GM23338 (cell line): ENCODE data around the gene ARMC7. TPM values are rescaled to one million over a fixed set of nuclear protein-coding genes. Genes with fewer than 3 reads are reported as not detected.

ENCODE experiments used
- ATAC-seq: fragments of 200-7000 bp; cut with Tn5 transposase; 3 replicates; pipeline ENCODE4 v1.9.1; 2020
- DNase-seq: peaks from one replicate; pipeline ENCODE4 v3.0.0-alpha.2; 2015; ENCODE audit warnings: low spot score
- H2AFZ ChIP-seq: fragments of 200-600 bp; sonication (generic); 2 replicates; pipeline ENCODE4 v1.8.0; 2016; ENCODE audit warnings: antibody characterized with exemption, mild to moderate bottlenecking, moderate library complexity
- H3F3A ChIP-seq: fragments of 200-600 bp; sonication (generic); replicated peaks from 2 replicates; pipeline ENCODE4 v1.8.0; 2017; ENCODE audit warnings: antibody characterized with exemption, mixed run types, low read depth
- H3K27ac ChIP-seq: fragments of 200-600 bp; sonication (generic); 2 replicates; pipeline ENCODE4 v1.6.1; 2016; ENCODE audit warnings: low read depth
- H3K27me3 ChIP-seq: fragments of 200-600 bp; sonication (generic); 2 replicates; pipeline ENCODE4 v1.8.0; 2016; ENCODE audit warnings: mild to moderate bottlenecking, mixed run types, moderate library complexity; ENCODE audit not compliant: insufficient read depth
- H3K36me3 ChIP-seq: fragments of 200-600 bp; sonication (generic); 2 replicates; pipeline ENCODE4 v1.8.0; 2016; ENCODE audit warnings: mild to moderate bottlenecking; ENCODE audit not compliant: insufficient read depth
- H3K4me1 ChIP-seq: fragments of 200-600 bp; sonication (generic); 2 replicates; pipeline ENCODE4 v1.8.0; 2016; ENCODE audit warnings: mild to moderate bottlenecking, moderate library complexity; ENCODE audit not compliant: insufficient read depth
- H3K4me2 ChIP-seq: fragments of 200-600 bp; sonication (generic); 2 replicates; pipeline ENCODE4 v1.7.1; 2017; ENCODE audit warnings: mixed run types
- H3K4me3 ChIP-seq: fragments of 200-600 bp; sonication (generic); 2 replicates; pipeline ENCODE4 v1.6.1; 2016; ENCODE audit warnings: mixed run types
- H3K79me2 ChIP-seq: fragments of 200-600 bp; sonication (generic); replicated peaks from 2 replicates; pipeline ENCODE4 v1.8.0; 2017; ENCODE audit warnings: mild to moderate bottlenecking; ENCODE audit not compliant: insufficient read depth
- H3K9me2 ChIP-seq: fragments of 200-600 bp; sonication (generic); 2 replicates; pipeline ENCODE4 v1.8.0; 2017; ENCODE audit not compliant: insufficient read depth
- H4K20me1 ChIP-seq: fragments of 200-600 bp; sonication (generic); replicated peaks from 2 replicates; pipeline ENCODE4 v1.8.0; 2017; ENCODE audit warnings: mild to moderate bottlenecking; ENCODE audit not compliant: insufficient read depth
- H3K27ac Mint-ChIP-seq: 2 replicates; pipeline ENCODE4 v1.8.0; 2020; ENCODE audit warnings: inconsistent platforms, mild to moderate bottlenecking, moderate library complexity, mixed read lengths
- H3K27me3 Mint-ChIP-seq: 3 replicates; pipeline ENCODE4 v1.8.0; 2022; ENCODE audit warnings: low read depth, mild to moderate bottlenecking, moderate library complexity, mixed read lengths, inconsistent platforms; ENCODE audit not compliant: insufficient read depth, poor library complexity
- H3K36me3 Mint-ChIP-seq: 3 replicates; pipeline ENCODE4 v1.8.0; 2021; ENCODE audit warnings: low read depth, mild to moderate bottlenecking, inconsistent platforms, moderate library complexity, mixed read lengths
- H3K4me1 Mint-ChIP-seq: 3 replicates; pipeline ENCODE4 v1.8.0; 2020; ENCODE audit warnings: mild to moderate bottlenecking, inconsistent platforms, mixed read lengths
- H3K4me3 Mint-ChIP-seq: 3 replicates; pipeline ENCODE4 v1.8.0; 2021; ENCODE audit warnings: moderate library complexity, mild to moderate bottlenecking, inconsistent platforms, mixed read lengths
- H3K9me3 Mint-ChIP-seq: 3 replicates; pipeline ENCODE4 v1.8.0; 2020; ENCODE audit warnings: moderate library complexity, mild to moderate bottlenecking, inconsistent platforms, mixed read lengths
- CTCF ChIP-seq, 2 experiments: fragments of 200-600 bp in 1 of 2; sonication (generic) in 1 of 2; conservative IDR thresholded peaks; 2 replicates each; pipeline versions ENCODE4 v1.5.1 to v1.6.1; 2016 to 2017; ENCODE audit warnings: antibody characterized with exemption in 2 of 2, low read depth in 2 of 2, mild to moderate bottlenecking in 2 of 2, moderate library complexity in 1 of 2
- EZH2 ChIP-seq: fragments of 200-600 bp; sonication (generic); IDR thresholded peaks from one replicate; pipeline ENCODE4 v1.8.0; 2017; ENCODE audit warnings: antibody characterized with exemption, mild to moderate bottlenecking, low read depth; ENCODE audit not compliant: unreplicated experiment
- NANOG ChIP-seq: IDR thresholded peaks from 2 replicates; pipeline ENCODE4 v1.6.1; 2016; ENCODE audit warnings: antibody characterized with exemption, borderline replicate concordance
- REST ChIP-seq: IDR thresholded peaks from one replicate; pipeline ENCODE4 v1.6.1; 2018; ENCODE audit warnings: antibody characterized with exemption; ENCODE audit not compliant: unreplicated experiment
- STAT1 ChIP-seq: IDR thresholded peaks from one replicate; pipeline ENCODE4 v1.6.1; 2016; ENCODE audit warnings: antibody characterized with exemption; ENCODE audit not compliant: unreplicated experiment
- ZNF114 ChIP-seq: fragments of 250-450 bp; sonication (Bioruptor Pico); IDR thresholded peaks from 2 replicates; pipeline ENCODE4 v1.5.0; 2020; ENCODE audit warnings: mild to moderate bottlenecking, moderate library complexity
- ZNF331 ChIP-seq: fragments of 250-450 bp; sonication (Bioruptor Pico); IDR thresholded peaks from 2 replicates; pipeline ENCODE4 v1.5.0; 2020; ENCODE audit warnings: low read depth, mild to moderate bottlenecking, moderate library complexity
- ZNF462 ChIP-seq: fragments of 250-450 bp; sonication (Bioruptor Pico); IDR thresholded peaks from 2 replicates; pipeline ENCODE4 v1.5.0; 2020; ENCODE audit warnings: mild to moderate bottlenecking, moderate library complexity
- polyA plus RNA-seq: library from polyadenylated mRNA; unstranded; fragments of >200 nt; fragmentation: Nextera tagmentation; extraction: Ambion mirVana; gene quantifications from 2 replicates; pipeline ENCODE4 v1.2.1, GENCODE V29; 2016
- total RNA-seq: library from RNA; depleted of rRNA; stranded (reverse); fragments of >200 nt; shearing (Covaris generic); gene quantifications from 2 replicates; pipeline ENCODE4 v1.2.3, GENCODE V29; 2014

ARMC7 gene
- total and polyA plus RNA-seq, 2 experiments from 2014 or later = 5.6 to 8.4 TPM

GRCh38 chr17:75138519-75138918 is 28.8 kb downstream of the ARMC7 start (continued):
- TF ChIP-seq ZNF462 (CRISPR knock-in tag) = no peak
- no peak for TF ChIP-seq STAT1
- no peak for TF ChIP-seq ZNF331
- no peak for TF ChIP-seq CTCF (conservative IDR thresholded peaks at IDR 0.05; ENCODE audit: low read depth in 2 of 2)

GRCh38 chr17:75142236-75142971 is 32.6 kb downstream of the ARMC7 start:
- Histone ChIP-seq H3K79me2 (peaks cover 55% of the 10 kb centered on the region), H2AFZ (no peak overlapping the region), H3K27ac (peak overlapping the region; percentile 80), H3K4me2 (no peak overlapping the region), H3K4me1 (no peaks in the 10 kb centered on the region), H3K27me3 (0 out of 2 replicates have a peak, but pooled peaks cover 3% of the 10 kb centered on the region), H3K4me3 (no peak overlapping the region), H4K20me1 (peaks cover 70% of the 10 kb centered on the region), H3K36me3 (peaks cover 82% of the 10 kb centered on the region), H3K9me2 (no peaks in the 10 kb centered on the region), H3F3A (peaks cover 77% of the 10 kb centered on the region)
- TF ChIP-seq REST = no peak
- no peak for TF ChIP-seq STAT1
- no peak for TF ChIP-seq CTCF (conservative IDR thresholded peaks at IDR 0.05; ENCODE audit: low read depth in 2 of 2)
- no peak for TF ChIP-seq EZH2
- no peak for TF ChIP-seq ZNF114
- no peak for TF ChIP-seq NANOG
- no peak overlapping the region for H3K27ac Mint-ChIP-seq
- no peak overlapping the region for H3K4me3 Mint-ChIP-seq
- H3K9me3 Mint-ChIP-seq = no peaks in the 10 kb centered on the region
- DNase-seq (peak; percentile 46), ATAC-seq (no peak)
- peaks cover 97% of the 10 kb centered on the region for H3K36me3 Mint-ChIP-seq
- H3K27me3 Mint-ChIP-seq = peaks cover 13% of the 10 kb centered on the region
- 0 out of 3 replicates have a peak, but pooled peaks cover 2% of the 10 kb centered on the region for H3K4me1 Mint-ChIP-seq
